Gastroesophageal sphincter (tissue), 4 donors: ENCODE measurements around the gene SMAD2. TPM values are rescaled to one million over a fixed set of nuclear protein-coding genes. Genes with fewer than 3 reads are reported as not detected.

Experiments
- ATAC-seq: fragments of 150-250 bp; one replicate; pipeline ENCODE4 v1.9.1; 2016; ENCODE audit warnings: mild to moderate bottlenecking, moderate library complexity
- H3K27ac ChIP-seq, 4 donors: fragments of 200-600 bp; sonication (generic) in 3 of 4; 1 replicate in 3 of 4; 2 replicates in 1 of 4; pipeline ENCODE4 v1.5.1; 2016 to 2019
- H3K27me3 ChIP-seq: fragments of 200-600 bp; sonication (generic); one replicate; pipeline ENCODE4 v1.5.1; 2019
- H3K36me3 ChIP-seq, 2 donors: fragments of 200-600 bp; sonication (generic); one replicate each; pipeline ENCODE4 v1.5.1; 2019; ENCODE audit warnings: control low read depth in 1 of 2
- H3K4me1 ChIP-seq, 3 donors: fragments of 200-600 bp; sonication (generic); 1 replicate in 2 of 3; 2 replicates in 1 of 3; pipeline ENCODE4 v1.5.1; 2016 to 2019; ENCODE audit warnings: control low read depth in 2 of 3
- H3K4me3 ChIP-seq, 2 donors: fragments of 200-600 bp; sonication (generic); one replicate each; pipeline ENCODE4 v1.5.1; 2019; ENCODE audit warnings: mild to moderate bottlenecking in 1 of 2, moderate library complexity in 1 of 2
- H3K9me3 ChIP-seq, 3 donors: fragments of 200-600 bp; sonication (generic); one replicate each; pipeline ENCODE4 v1.5.1; 2017 to 2019; ENCODE audit warnings: control low read depth in 2 of 3
- CTCF ChIP-seq, 4 experiments: fragments of 200-600 bp in 2 of 4; fragments of 450-650 bp in 2 of 4; sonication (generic) in 1 of 4; IDR thresholded peaks; one replicate each; pipeline ENCODE4 v1.5.1; 2017 to 2019; ENCODE audit warnings: antibody characterized with exemption in 4 of 4, mild to moderate bottlenecking in 2 of 4, moderate library complexity in 2 of 4
- EP300 ChIP-seq: sonication (generic); formaldehyde crosslinking; IDR thresholded peaks from one replicate; pipeline ENCODE4 v1.6.1; 2017; ENCODE audit warnings: antibody characterized with exemption, mild to moderate bottlenecking
- POLR2A ChIP-seq, 2 donors: fragments of 450-650 bp; IDR thresholded peaks; one replicate each; pipeline ENCODE4 v1.6.1; 2017; ENCODE audit warnings: antibody characterized with exemption in 2 of 2, mild to moderate bottlenecking in 2 of 2, moderate library complexity in 1 of 2
- POLR2AphosphoS5 ChIP-seq: sonication (generic); formaldehyde crosslinking; IDR thresholded peaks from one replicate; pipeline ENCODE4 v1.6.1; 2017; ENCODE audit warnings: antibody characterized with exemption
- WGBS, 2 donors: methylation state at CpG; one replicate each; pipeline ENCODE4 v1.1.5; 2018; ENCODE audit warnings: low coverage in 1 of 2; 5-methylcytosine and 5-hydroxymethylcytosine counted together
- total RNA-seq, 4 donors: library from RNA; depleted of rRNA; stranded (reverse); fragments of >200 nt; gene quantifications; one replicate each; pipeline ENCODE4 v1.1.0, GENCODE V29; 2016

SMAD2 gene
- total RNA-seq, 4 donors from 2014 or later, result 76.5 to 143 (median 109) TPM

- TF ChIP-seq CTCF (IDR thresholded peaks at IDR 0.05), result no peak
- no peak for TF ChIP-seq EP300
- no peak for TF ChIP-seq POLR2AphosphoS5
- no peak for TF ChIP-seq POLR2A (IDR thresholded peaks at IDR 0.05)
- ATAC-seq, result no peak
- H3K4me3 ChIP-seq, result no peak overlapping the region
- WGBS, 2 donors, result 76 to 88% methylated on average over 3 of the region's 3 CpGs
- no peaks in the 10 kb centered on the region for H3K4me1 ChIP-seq
- no peaks in the 10 kb centered on the region for H3K36me3 ChIP-seq
- peaks cover 0 to 15% (median 3%) of the 10 kb centered on the region in 3 donors for H3K9me3 ChIP-seq
- no peak overlapping the region for H3K27ac ChIP-seq
- H3K27me3 ChIP-seq, result no peaks in the 10 kb centered on the region
Measured at GRCh38 chr18:47788621-47789020, 141.8 kb downstream of the SMAD2 start.

GRCh38 chr18:47781561-47781960 is 148.9 kb downstream of the SMAD2 start:
- WGBS, 2 donors, result 74 to 86% methylated on average over 2 to 3 of the region's 3 CpGs

GRCh38 chr18:47780011-47780725 is 150.3 kb downstream of the SMAD2 start:
- Histone ChIP-seq H3K9me3 (peaks cover 0 to 23% (median 3%) of the 10 kb centered on the region in 3 donors), H3K36me3 (no peaks in the 10 kb centered on the region), H3K4me3 (no peak overlapping the region), H3K27me3 (no peaks in the 10 kb centered on the region), H3K4me1 (no peaks in the 10 kb centered on the region), H3K27ac (no peak overlapping the region)
- WGBS, 2 donors, result 80 to 84% methylated on average over 2 to 8 of the region's 11 CpGs
- TF ChIP-seq POLR2A (IDR thresholded peaks at IDR 0.05) (no peak), CTCF (IDR thresholded peaks at IDR 0.05) (no peak), EP300 (no peak), POLR2AphosphoS5 (no peak)
- no peak for ATAC-seq

More at GRCh38 chr18:47781561-47781960, 148.9 kb downstream of the SMAD2 start:
- Histone ChIP-seq H3K27me3 (no peaks in the 10 kb centered on the region), H3K9me3 (peaks cover 0 to 24% (median 3%) of the 10 kb centered on the region in 3 donors), H3K4me3 (no peak overlapping the region), H3K36me3 (no peaks in the 10 kb centered on the region), H3K27ac (no peak overlapping the region), H3K4me1 (no peaks in the 10 kb centered on the region)
- ATAC-seq, result no peak
- TF ChIP-seq CTCF (IDR thresholded peaks at IDR 0.05) (no peak), POLR2AphosphoS5 (no peak)

GRCh38 chr18:47779381-47779780 is 151.1 kb downstream of the SMAD2 start:
- peaks cover 0 to 15% (median 0%) of the 10 kb centered on the region in 3 donors for H3K9me3 ChIP-seq
- H3K4me1 ChIP-seq, result no peaks in the 10 kb centered on the region
- no peaks in the 10 kb centered on the region for H3K27me3 ChIP-seq
- TF ChIP-seq EP300, result no peak
- TF ChIP-seq POLR2AphosphoS5, result no peak
- no peak for TF ChIP-seq CTCF (IDR thresholded peaks at IDR 0.05)
- no peak for TF ChIP-seq POLR2A (IDR thresholded peaks at IDR 0.05)
- H3K36me3 ChIP-seq, result no peaks in the 10 kb centered on the region
- H3K27ac ChIP-seq, result no peak overlapping the region
- WGBS, 2 donors, result 74 to 77% methylated on average over 2 to 3 of the region's 3 CpGs
- ATAC-seq, result no peak
- no peak overlapping the region for H3K4me3 ChIP-seq

- WGBS, 2 donors, result 90 to 100% methylated on average over 2 of the region's 2 CpGs
- no peak for ATAC-seq
Measured at GRCh38 chr18:47777626-47778025, 152.8 kb downstream of the SMAD2 start.

More at GRCh38 chr18:47777626-47778025, 152.8 kb downstream of the SMAD2 start:
- no peak overlapping the region for H3K27ac ChIP-seq
- no peaks in the 10 kb centered on the region for H3K9me3 ChIP-seq
- H3K27me3 ChIP-seq, result no peaks in the 10 kb centered on the region
- TF ChIP-seq EP300, result no peak
- no peak for TF ChIP-seq CTCF (IDR thresholded peaks at IDR 0.05)
- TF ChIP-seq POLR2A (IDR thresholded peaks at IDR 0.05), result no peak
- no peak for TF ChIP-seq POLR2AphosphoS5
- no peaks in the 10 kb centered on the region for H3K36me3 ChIP-seq
- H3K4me3 ChIP-seq, result no peak overlapping the region
- H3K4me1 ChIP-seq, result no peaks in the 10 kb centered on the region
